CD4-positive, CD25-positive, alpha-beta regulatory T cell (primary cell): Measurements from ENCODE around the gene MMP25. TPM values are rescaled to one million over a fixed set of nuclear protein-coding genes. Genes with fewer than 3 reads are reported as not detected.
A peak's percentile ranks its signal among the peaks of the same experiment; 100 is the strongest.
"Not testable (repeated sequence)": the region's sequence is repeated elsewhere in the genome, so short reads cannot be mapped to it uniquely, and the experiment has no call there.

Experiments used
- ATAC-seq, 2 donors: fragments of 150-1000 bp; cut with Tn5 transposase; one replicate each; pipeline ENCODE4 v1.10.0; 2021; ENCODE audit warnings: low read depth in 2 of 2, moderate number of reproducible peaks in 2 of 2, moderate library complexity in 1 of 2
- DNase-seq, 3 donors: peaks; one replicate each; pipeline versions ENCODE4 v3.0.0 to v3.0.0-alpha.2; 2012 to 2022; ENCODE audit warnings: mixed read lengths in 1 of 3
- H3K27ac ChIP-seq: one replicate; pipeline ENCODE4 v1.7.0; 2013; ENCODE audit warnings: mild to moderate bottlenecking, low read length; ENCODE audit not compliant: insufficient read depth, poor library complexity, severe bottlenecking
- H3K27me3 ChIP-seq: one replicate; pipeline ENCODE4 v1.7.0; 2013; ENCODE audit warnings: low read length; ENCODE audit not compliant: control insufficient read depth, insufficient read depth
- H3K36me3 ChIP-seq: one replicate; pipeline ENCODE4 v1.7.0; 2013; ENCODE audit warnings: mild to moderate bottlenecking, low read length, moderate library complexity; ENCODE audit not compliant: control insufficient read depth, insufficient read depth
- H3K4me1 ChIP-seq: 2 replicates; pipeline ENCODE4 v1.7.0; 2013; ENCODE audit warnings: mild to moderate bottlenecking, low read length; ENCODE audit not compliant: insufficient read depth, control insufficient read depth, poor library complexity, severe bottlenecking
- H3K4me3 ChIP-seq: one replicate; pipeline ENCODE4 v1.7.0; 2013; ENCODE audit warnings: low read depth, mild to moderate bottlenecking, low read length, moderate library complexity
- H3K9me3 ChIP-seq, 2 experiments: 1 replicate in 1 of 2; 2 replicates in 1 of 2; pipeline ENCODE4 v1.7.0; 2013; ENCODE audit warnings: low read length in 2 of 2, mild to moderate bottlenecking in 1 of 2, moderate library complexity in 1 of 2; ENCODE audit not compliant: control insufficient read depth in 2 of 2
- H3K27ac Mint-ChIP-seq, 3 donors: one replicate each; pipeline ENCODE4 v1.8.0; 2020 to 2022; ENCODE audit warnings: mild to moderate bottlenecking in 3 of 3, mixed read lengths in 3 of 3, moderate library complexity in 2 of 3
- H3K27me3 Mint-ChIP-seq: one replicate; pipeline ENCODE4 v1.8.0; 2022; ENCODE audit warnings: mild to moderate bottlenecking, mixed read lengths
- H3K36me3 Mint-ChIP-seq: one replicate; pipeline ENCODE4 v1.8.0; 2020; ENCODE audit warnings: mixed read lengths
- H3K4me1 Mint-ChIP-seq, 4 donors: one replicate each; pipeline ENCODE4 v1.8.0; 2020 to 2022; ENCODE audit warnings: mixed read lengths in 4 of 4, mild to moderate bottlenecking in 1 of 4
- H3K4me3 Mint-ChIP-seq, 4 donors: one replicate each; pipeline ENCODE4 v1.8.0; 2020 to 2022; ENCODE audit warnings: mild to moderate bottlenecking in 4 of 4, mixed read lengths in 4 of 4, moderate library complexity in 3 of 4
- H3K9me3 Mint-ChIP-seq, 7 donors: one replicate each; pipeline ENCODE4 v1.8.0; 2020 to 2022; ENCODE audit warnings: mixed read lengths in 7 of 7, mild to moderate bottlenecking in 3 of 7, moderate library complexity in 2 of 7
- polyA plus RNA-seq, 4 donors: library from polyadenylated mRNA; unstranded; fragments of 300-500 nt; fragmentation: Illumina TruSeq; gene quantifications; one replicate each; pipeline ENCODE4 v1.2.3, GENCODE V29; 2021
- total RNA-seq: library from RNA; stranded (reverse); gene quantifications from one replicate; pipeline ENCODE4 v1.2.3, GENCODE V29; 2022

Gene MMP25
- total and polyA plus RNA-seq, 5 donors from 2014 or later = 0.16 to 1.6 (median 0.65) TPM; not detected in 1

GRCh38 chr16:3069146-3069545 lies 22.8 kb downstream of the MMP25 start:
- Mint-ChIP-seq H3K4me3 (peak overlapping the region; percentile 62 to 100 (median 76)), H3K4me1 (peaks cover 5 to 79% (median 48%) of the 10 kb centered on the region in 4 donors), H3K27ac (peak overlapping the region; percentile 70 to 98 (median 83)), H3K36me3 (peaks cover 35% of the 10 kb centered on the region)
- H3K9me3 Mint-ChIP-seq, H3K4me3 ChIP-seq, H3K27me3 ChIP-seq, H3K9me3 ChIP-seq, DNase-seq, H3K27me3 Mint-ChIP-seq, ATAC-seq: not testable (repeated sequence)
- H3K4me1 ChIP-seq = peaks cover 90% of the 10 kb centered on the region
- peaks cover 26% of the 10 kb centered on the region for H3K36me3 ChIP-seq
- peak overlapping the region; percentile 55 for H3K27ac ChIP-seq

GRCh38 chr16:3070608-3071111 lies 24.3 kb downstream of the MMP25 start:
- H3K9me3 ChIP-seq = no peaks in the 10 kb centered on the region
- peaks cover 26% of the 10 kb centered on the region for H3K36me3 ChIP-seq
- no peak overlapping the region for H3K4me3 ChIP-seq
- DNase-seq = peak in 1 of 3 donors; percentile 59
- H3K27me3 Mint-ChIP-seq = peaks cover 8% of the 10 kb centered on the region
- peaks cover 90% of the 10 kb centered on the region for H3K4me1 ChIP-seq
- no peak for ATAC-seq
- peaks cover 31% of the 10 kb centered on the region for H3K36me3 Mint-ChIP-seq
- peak overlapping the region; percentile 45 for H3K27ac ChIP-seq
- H3K4me3 Mint-ChIP-seq = peak overlapping the region; percentile 65 to 100 (median 82)
- H3K27me3 ChIP-seq = no peaks in the 10 kb centered on the region
- H3K27ac Mint-ChIP-seq = peak overlapping the region; percentile 70 to 98 (median 83)
- H3K9me3 Mint-ChIP-seq = peaks cover 0 to 2% (median 0%) of the 10 kb centered on the region in 7 donors
- peaks cover 9 to 79% (median 54%) of the 10 kb centered on the region in 4 donors for H3K4me1 Mint-ChIP-seq

DNA sequence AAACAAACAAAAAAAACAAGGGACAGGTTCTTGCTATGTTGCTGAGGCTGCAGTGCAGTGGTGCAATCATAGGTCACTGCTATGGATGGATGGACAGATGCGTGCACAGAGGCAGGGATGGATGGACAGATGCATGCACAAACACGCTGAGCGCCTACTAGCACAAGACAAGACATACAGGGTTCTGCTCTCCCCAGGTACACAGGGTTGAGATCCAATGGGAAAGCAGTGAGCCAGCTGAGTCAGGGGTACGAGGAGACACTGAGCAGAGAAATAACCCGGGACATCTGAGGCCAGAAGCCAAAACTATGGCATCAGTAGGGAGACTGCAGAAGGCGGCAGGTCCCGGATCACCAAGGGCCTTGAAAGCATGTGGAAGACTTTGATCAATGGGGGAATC lies 25.3 kb downstream of the MMP25 start:
- Histone ChIP-seq H3K27me3 (no peaks in the 10 kb centered on the region), H3K9me3 (no peaks in the 10 kb centered on the region), H3K4me1 (peaks cover 91% of the 10 kb centered on the region), H3K27ac (peak overlapping the region; percentile 45), H3K36me3 (peaks cover 26% of the 10 kb centered on the region), H3K4me3 (peak overlapping the region; percentile 34)
- peak overlapping the region; percentile 27 to 100 (median 66) for H3K4me3 Mint-ChIP-seq
- peaks cover 28% of the 10 kb centered on the region for H3K36me3 Mint-ChIP-seq
- peaks cover 0 to 2% (median 0%) of the 10 kb centered on the region in 7 donors for H3K9me3 Mint-ChIP-seq
- ATAC-seq (no peak), DNase-seq (peak in 1 of 3 donors; percentile 51)
- peak overlapping the region; percentile 83 to 98 (median 92) for H3K27ac Mint-ChIP-seq
- peaks cover 8% of the 10 kb centered on the region for H3K27me3 Mint-ChIP-seq
- peaks cover 9 to 88% (median 59%) of the 10 kb centered on the region in 4 donors for H3K4me1 Mint-ChIP-seq

DNA sequence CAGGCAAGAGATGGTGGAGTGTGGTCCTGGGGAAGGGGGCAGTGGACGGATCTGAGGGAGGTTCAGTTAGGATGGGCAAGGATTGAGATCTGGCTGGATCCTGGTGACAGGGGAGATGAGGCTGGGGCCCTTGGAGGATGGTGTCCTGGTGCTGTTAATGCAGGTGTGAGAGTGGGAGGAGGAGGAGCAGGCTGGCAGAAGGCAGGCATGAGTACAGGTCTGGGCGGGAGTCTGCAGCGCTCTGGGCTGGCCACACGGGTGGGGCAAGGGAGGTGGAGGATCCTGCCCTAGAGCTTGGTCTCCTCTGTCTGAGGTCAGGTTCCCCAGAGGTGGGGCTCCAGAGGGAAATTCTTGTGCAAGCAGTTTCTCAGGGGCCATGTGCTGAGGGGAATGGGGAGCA lies 25.8 kb downstream of the MMP25 start:
- H3K27me3 ChIP-seq, ATAC-seq, H3K9me3 ChIP-seq, H3K27me3 Mint-ChIP-seq, H3K4me3 ChIP-seq, H3K9me3 Mint-ChIP-seq: not testable (repeated sequence)
- Histone ChIP-seq H3K27ac (peak overlapping the region; percentile 41), H3K36me3 (peaks cover 26% of the 10 kb centered on the region), H3K4me1 (peaks cover 93% of the 10 kb centered on the region)
- H3K4me3 Mint-ChIP-seq = peak overlapping the region in 3 of 4 donors; percentile 33 to 78 (median 55)
- peaks cover 27% of the 10 kb centered on the region for H3K36me3 Mint-ChIP-seq
- H3K27ac Mint-ChIP-seq = peak overlapping the region; percentile 83 to 98 (median 92)
- H3K4me1 Mint-ChIP-seq = peaks cover 9 to 92% (median 63%) of the 10 kb centered on the region in 4 donors
- DNase-seq = peak in 1 of 3 donors; percentile 77

DNA sequence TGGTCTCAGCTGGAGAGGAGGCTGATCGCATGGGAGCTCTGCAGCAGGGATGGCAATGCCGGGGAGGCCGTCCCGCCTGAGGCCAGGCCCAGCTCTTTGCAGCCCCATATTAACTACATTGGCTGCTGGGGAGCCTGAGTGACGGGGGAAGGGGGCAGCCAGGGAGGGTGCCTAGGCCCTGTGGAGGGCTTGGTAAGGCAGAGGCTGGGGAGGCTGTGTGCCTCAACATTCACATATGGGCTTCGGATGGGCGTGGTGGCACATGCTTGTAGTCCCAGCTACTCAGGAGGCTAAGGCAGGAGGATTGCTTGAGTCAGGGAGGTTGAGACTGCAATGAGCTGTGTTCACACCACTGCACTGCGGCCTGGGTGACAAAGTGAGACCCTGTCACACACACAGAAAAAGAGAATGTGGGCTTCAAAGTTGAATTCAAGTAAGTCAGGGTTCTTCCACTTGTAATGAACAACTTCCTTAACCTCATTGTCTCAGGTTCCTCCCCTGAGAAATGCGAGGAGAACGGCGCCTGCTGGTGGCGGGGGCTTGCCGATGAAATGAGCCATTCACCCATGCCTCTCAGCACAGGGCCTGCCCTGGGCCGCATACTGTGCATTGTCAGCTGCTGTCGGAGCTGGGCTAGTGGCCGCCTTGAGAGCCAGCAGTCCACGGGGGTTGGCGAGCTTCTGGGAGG lies 26.4 kb downstream of the MMP25 start:
- H3K9me3 Mint-ChIP-seq, ATAC-seq, H3K27me3 ChIP-seq, H3K27me3 Mint-ChIP-seq, H3K9me3 ChIP-seq, H3K4me3 ChIP-seq: not testable (repeated sequence)
- Mint-ChIP-seq H3K27ac (peak overlapping the region; percentile 94 to 99 (median 99)), H3K36me3 (peaks cover 24% of the 10 kb centered on the region), H3K4me1 (peaks cover 10 to 94% (median 65%) of the 10 kb centered on the region in 4 donors), H3K4me3 (peak overlapping the region; percentile 70 to 90 (median 80))
- Histone ChIP-seq H3K27ac (peak overlapping the region; percentile 53), H3K36me3 (peaks cover 22% of the 10 kb centered on the region), H3K4me1 (peaks cover 93% of the 10 kb centered on the region)
- DNase-seq = peak in 2 of 3 donors; percentile 50 to 78

GRCh38 chr16:3073448-3073847 lies 27.1 kb downstream of the MMP25 start:
- H3K9me3 ChIP-seq = no peaks in the 10 kb centered on the region
- H3K4me1 Mint-ChIP-seq = peaks cover 13 to 95% (median 69%) of the 10 kb centered on the region in 4 donors
- H3K36me3 ChIP-seq = peaks cover 15% of the 10 kb centered on the region
- H3K4me3 Mint-ChIP-seq = peak overlapping the region; percentile 75 to 90 (median 84)
- H3K27ac ChIP-seq = peak overlapping the region; percentile 53
- peak overlapping the region; percentile 94 to 99 (median 99) for H3K27ac Mint-ChIP-seq
- H3K4me3 ChIP-seq = peak overlapping the region; percentile 69
- no peaks in the 10 kb centered on the region for H3K27me3 ChIP-seq
- H3K9me3 Mint-ChIP-seq = peaks cover 0 to 2% (median 0%) of the 10 kb centered on the region in 7 donors
- peaks cover 24% of the 10 kb centered on the region for H3K36me3 Mint-ChIP-seq
- DNase-seq (peak in 1 of 3 donors; percentile 43), ATAC-seq (no peak)
- peaks cover 8% of the 10 kb centered on the region for H3K27me3 Mint-ChIP-seq
- H3K4me1 ChIP-seq = peaks cover 93% of the 10 kb centered on the region

GRCh38 chr16:3074860-3075522 lies 28.6 kb downstream of the MMP25 start:
- Mint-ChIP-seq H3K4me1 (peaks cover 13 to 94% (median 72%) of the 10 kb centered on the region in 4 donors), H3K4me3 (peak overlapping the region; percentile 75 to 93 (median 88)), H3K27me3 (peaks cover 8% of the 10 kb centered on the region), H3K36me3 (peaks cover 20% of the 10 kb centered on the region), H3K27ac (peak overlapping the region; percentile 94 to 99 (median 99)), H3K9me3 (peaks cover 0 to 2% (median 0%) of the 10 kb centered on the region in 7 donors)
- Histone ChIP-seq H3K9me3 (no peaks in the 10 kb centered on the region), H3K4me3 (peak overlapping the region; percentile 73), H3K4me1 (peaks cover 88% of the 10 kb centered on the region), H3K36me3 (peaks cover under 1% of the 10 kb centered on the region), H3K27ac (peak overlapping the region; percentile 86), H3K27me3 (no peaks in the 10 kb centered on the region)
- DNase-seq = peak; percentile 73 to 99 (median 91)
- ATAC-seq = peak; percentile 91 to 93
